Kidney glomerular epithelial cell (primary cell): ENCODE data around the gene SORCS2.

Experiments used
- DNase-seq: peaks from one replicate; lab custom pipeline; 2025; lab: John Stamatoyannopoulos, UW

SORCS2 gene

DNA sequence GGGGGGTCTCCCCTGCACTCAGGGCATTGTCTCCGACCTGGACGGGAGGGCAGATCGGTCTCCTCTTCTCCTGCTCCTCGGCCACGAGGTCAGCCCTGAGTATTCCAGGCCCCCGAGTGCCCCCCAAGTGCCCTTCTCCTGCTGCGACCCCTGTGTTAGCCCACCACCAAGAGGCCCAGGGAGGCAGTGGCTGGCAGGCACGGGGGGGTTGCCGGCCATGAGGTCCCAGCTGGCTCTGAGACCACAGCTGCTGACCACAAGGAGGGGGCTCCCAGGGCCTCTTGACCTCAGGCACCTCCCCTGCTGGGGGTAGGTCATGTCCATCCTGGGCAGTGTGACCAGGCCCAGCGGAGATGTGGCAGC is 428.5 kb downstream of the SORCS2 start:
- no peak for DNase-seq

DNA sequence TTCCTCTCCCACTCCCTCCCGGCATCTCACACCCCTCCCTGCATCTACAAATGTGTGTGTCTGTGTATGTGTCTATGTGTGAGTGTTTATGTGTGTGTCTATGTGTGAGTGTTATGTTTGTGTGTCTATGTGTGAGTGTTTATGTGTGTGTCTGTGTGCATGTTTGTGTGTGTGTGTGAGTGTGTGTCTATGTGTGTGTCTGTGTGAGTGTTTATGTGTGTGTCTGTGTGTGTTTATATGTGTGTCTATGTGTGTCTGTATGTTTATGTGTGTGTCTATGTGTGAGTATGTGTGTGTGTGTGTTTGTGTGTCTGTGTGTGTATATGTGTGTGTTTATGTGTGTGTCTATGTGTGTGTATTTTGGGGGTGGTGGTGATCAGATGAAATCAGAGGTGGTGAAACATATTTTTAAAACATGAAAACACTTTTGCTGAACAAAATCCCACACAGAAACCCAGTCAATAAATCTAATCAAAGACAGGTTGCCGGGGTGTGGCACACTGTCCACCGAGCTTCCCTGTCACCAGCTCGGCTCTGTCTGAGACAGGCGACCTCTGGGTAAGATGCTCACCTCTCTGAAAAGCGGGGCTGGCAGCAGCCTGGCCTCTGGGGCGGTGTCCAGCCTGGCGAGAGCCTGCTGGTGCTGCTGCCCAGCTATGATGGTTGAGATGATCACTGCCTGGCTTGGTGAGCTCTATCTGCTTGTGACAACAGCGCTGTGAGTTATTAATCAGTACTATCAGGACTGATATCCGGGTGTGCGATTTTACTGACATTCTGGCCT is 429.1 kb downstream of the SORCS2 start:
- DNase-seq: no peak

DNA sequence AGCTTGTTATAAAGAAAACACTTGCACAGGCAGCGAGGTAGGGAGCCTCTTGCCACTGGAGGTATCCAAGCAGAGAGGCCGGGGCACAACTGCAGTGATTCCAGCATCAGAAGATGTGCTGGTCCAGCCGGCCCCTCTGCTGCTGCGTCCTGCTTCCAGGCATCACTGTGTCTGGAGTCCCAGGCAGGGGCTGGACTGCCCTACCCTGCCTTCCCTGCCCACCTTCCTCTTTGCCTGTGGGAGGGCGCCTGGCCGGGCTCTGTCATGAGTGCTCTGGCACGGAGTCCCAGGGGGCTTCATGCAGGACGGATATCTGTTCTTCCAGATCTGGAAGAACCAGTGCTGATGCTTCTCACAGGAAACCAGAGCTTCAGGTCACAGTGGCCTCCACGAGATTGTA is 430.0 kb downstream of the SORCS2 start:
- no peak for DNase-seq

DNA sequence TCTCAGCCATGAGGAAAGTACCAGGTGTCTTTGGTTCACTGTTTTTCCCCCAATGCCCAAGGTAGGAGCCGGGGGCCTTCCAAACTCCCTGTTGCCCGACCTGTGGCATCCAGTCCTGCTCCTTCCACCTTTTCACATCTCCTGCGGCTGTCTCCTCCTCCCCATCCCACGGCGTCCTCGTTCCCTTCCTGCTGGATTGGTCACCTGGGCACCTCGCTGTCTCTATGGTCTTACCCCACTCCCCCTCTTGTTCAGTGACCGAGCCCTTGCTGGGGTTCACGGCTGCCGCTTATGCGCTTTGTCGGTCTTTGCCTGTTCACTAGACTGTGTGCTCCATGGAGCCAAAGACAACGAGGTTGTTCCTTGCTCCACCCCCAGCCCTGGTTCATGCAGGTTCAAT is 431.1 kb downstream of the SORCS2 start:
- DNase-seq: no peak

DNA sequence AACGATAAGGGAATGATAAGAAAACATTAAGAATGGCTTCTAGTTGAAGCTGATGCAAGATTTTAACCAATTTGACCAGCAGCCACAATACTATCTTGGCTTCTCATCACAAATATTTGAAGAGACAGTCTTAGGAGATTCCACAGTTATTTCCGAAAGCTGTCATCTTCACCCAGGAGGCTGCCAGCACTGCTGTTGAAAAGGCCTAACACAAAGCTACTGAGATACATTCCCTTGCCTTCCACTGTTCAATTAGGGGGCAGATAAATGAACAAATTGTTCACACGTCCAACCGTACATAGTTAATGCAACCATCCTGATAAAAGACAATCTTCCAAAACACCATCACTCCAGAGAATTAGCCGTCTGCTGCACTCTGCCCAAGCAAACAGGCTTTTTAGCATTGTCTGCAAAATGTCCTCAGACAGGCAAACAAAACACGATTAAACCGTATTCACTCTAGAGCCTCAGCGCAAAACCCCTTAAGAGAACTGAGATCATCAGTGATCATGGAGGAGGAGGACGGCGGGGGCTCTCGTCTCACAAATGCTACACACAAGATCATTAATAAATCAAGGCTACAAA is 432.1 kb downstream of the SORCS2 start:
- DNase-seq: no peak

DNA sequence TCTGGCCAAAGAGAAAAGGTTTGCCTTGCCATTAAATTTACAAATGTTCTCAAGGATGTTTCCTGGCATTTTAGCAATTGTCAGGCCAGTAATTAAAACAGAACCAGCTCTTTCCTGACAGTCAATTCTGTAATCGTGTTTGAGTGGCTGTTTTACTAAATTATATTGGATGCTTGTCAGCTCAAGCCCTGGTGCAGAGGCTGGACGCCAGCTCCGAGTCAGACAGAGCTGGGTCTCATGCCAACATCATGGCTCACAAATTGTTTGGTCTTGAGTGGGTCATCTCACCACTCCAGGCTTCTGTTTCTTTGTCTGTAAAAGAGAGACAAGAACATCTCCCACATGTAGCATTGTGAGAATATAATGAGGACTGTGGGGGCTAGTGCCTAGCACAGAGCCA is 432.7 kb downstream of the SORCS2 start:
- DNase-seq: no peak

DNA sequence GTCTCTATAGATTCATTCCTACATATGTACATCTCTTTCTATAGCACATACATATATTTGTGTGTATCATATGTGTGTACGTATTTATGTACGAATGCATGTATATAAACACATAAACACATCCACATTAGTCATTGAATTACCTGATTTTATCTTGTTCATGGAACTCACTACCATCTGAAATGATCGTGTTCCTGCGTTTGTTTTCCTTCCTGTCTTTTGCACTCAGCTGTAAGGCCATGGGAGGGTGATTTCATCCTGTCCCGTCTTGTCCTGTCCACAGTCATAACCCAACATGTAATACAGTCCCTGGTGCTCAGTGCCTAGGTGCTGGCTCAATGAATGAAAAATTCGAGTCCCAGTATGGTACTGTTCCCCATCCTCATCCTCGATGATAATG is 434.2 kb downstream of the SORCS2 start:
- DNase-seq: no peak

DNA sequence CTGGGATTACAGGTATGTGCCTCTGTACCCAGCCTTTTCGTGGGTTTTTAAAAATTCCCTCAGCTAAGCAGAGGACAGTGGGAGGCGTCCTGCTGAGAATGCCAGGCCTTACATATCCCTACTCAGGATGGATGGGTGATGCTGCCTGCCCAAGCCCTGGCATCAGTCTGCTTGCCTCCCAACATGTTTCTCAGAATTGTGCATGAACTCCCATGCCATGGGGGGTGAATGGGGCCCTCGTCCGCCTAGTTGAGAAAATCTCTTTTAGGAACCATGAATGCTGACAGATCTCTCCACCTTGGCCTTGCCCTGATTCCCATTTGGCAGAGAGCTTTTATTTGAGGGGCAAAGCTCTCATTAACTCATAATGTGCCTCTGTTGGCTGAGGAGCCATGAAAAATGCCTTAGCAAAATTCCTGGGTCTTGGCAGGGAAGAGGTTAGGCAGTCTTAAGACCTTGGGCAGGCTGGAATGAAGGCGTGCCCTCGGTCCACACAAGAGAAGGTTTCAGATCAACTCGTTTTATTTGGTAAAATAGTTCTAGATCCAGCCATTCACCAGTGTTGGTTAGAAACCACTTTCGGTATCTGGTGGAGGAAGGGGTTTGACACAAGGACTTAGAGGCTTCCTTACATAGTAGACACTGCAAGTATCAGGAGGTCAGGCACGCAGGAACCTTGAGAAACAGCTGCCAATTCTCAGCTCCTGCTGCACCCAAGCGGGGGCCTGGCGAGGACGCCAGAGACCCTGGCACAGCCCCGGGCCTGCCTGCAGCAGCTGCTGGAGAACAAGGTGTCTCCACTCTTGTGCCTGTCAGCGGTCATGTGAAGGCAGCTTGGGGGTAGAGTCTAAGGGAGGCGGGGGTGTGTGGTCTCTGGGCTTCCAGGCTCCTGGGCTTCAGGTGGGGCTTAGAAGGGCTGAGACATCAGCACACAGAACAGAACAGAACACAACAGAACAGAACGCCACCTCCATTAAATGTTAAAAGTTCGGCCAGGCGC is 435.2 kb downstream of the SORCS2 start:
- DNase-seq: no peak

DNA sequence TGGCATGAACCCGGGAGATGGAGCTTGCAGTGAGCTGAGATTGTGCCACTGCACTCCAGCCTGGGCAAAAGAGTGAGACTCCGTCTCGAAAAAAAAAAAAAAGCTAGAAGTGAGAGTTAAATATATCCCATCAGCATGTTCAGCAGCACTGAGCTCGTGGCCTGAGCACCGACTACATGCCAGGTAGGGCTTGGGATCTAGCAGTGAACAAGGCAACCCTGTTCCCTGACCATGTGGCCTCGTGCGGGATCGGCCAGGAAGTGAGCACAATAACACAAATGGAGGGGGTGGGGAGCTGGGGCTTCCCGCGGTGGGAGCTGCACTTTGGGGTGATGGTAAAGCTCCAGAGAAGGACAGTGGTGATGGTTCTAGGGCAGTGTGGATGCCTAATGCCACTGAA is 436.1 kb downstream of the SORCS2 start:
- no peak for DNase-seq

DNA sequence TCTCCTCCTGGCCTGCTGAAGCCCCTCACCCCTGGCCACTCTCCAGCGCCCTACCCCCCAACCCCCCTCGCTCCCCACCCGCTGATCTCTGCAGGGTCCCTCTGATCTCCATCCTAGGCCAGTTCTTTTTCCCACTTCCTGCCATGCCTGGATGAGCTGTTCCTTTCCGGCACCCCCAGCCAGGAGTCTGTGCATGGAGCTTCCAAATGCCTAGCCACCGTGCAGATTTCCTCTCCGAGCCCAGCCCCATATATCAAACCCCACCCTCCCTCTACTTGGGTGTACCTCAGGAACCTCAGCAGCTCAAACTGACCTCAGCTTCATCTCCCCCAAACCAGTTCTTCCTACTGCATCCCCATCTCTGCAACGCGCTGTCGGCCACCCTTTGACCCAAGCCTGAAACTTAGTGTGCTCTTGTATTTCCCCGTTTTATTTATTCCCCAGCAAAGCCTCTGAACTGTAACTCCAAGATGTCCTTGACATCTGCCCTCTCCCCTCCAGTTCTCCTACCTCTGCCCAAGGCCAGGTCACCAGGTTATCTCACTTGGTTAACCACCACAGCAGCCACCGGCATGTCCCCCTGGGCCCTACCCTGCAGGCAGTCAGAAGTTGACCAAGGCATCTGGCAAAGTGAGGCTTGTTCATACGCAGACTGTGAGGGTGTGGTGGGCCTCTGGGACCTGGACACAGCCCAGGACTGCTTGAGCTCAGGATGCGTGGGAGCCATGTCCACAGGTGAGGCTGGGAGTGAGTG is 437.3 kb downstream of the SORCS2 start:
- DNase-seq: no peak

DNA sequence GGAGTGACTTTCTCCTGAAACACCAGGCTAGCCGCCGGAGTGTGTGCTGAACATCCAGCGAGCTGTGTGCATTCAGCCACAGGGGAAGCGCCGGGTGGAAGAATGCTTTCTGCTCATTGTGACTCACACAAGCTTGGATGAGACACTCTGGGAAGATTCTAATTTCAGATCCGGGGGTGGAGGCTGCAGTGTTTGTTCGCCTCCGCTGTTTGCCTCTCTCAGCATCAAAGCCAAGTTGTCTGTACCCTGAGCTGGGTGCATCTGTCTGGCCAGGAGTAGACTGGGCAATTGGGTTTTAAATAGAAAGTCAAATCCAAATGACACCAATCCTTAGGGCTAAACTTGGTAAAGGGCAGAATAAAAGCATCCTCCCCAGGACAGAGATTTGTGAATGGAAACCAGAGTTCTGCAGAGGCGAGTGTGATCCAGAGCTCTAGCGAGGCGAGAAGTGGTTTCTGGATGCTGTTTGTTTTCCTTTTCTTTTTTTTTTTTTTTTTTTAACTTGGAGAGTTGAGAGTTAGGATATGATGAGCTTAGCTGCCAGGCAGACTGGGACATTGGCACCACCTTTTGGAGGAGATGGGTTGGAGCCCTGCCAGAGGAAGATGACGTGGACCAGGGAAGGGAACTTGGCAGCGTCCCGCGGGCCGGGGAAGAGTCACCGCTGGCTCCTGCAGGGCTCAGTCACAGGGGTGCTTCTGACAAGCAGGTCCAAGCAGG is 438.4 kb downstream of the SORCS2 start:
- peak; percentile 81 for DNase-seq

DNA sequence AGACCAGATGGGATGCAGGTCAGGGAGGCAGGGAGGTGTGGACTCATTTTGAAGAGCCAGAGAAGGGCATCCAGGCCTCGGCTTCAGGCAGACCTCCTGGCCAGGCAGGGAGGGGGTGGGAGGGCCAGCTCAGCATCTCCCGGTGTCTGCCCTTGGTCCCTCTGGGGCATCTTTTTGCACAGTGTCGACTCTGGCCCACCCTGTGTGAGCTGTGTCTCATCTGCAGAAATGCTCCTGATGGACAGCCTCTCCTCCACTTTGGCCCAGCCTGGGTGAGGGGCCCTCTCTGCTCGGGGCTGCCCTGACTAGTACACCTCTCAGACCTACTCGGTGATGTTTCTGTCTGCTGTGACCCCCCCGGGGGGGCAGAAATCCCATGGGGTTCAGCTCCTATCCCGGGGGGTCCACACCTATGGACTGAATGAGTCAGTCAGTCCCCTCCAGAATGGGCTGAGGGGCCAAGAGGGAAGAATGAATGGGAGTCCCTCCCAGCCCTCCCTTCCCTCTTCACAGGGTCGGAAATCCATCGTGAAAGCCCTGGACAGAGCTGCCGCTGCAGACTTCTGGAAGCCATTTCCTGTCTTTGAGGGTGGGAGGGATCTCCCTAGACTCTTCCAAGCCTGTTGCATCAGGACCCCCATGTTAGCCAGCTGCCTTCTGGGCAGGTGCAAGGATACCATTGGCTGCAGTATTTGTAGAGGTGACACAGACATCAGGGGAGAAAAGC is 439.1 kb downstream of the SORCS2 start:
- DNase-seq: no peak

DNA sequence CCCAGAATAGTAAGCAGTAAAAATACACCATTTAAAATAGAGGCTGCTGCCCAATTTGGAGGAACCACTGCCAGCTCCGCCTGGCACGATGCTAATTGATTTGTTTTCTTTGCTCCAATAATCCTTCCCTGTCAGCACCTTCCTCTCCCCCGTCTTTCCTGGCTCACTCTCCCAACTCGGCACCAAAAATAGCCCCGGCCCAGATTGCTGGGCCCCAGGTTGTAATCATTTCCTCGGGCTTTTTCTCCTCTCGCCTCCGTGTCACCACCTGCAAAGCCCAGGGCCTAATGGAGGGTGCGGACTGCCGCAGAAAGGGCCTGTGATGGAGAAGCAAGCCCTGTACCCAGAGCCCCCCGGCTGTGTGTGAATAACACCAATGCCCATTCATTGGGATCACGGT is 440.0 kb downstream of the SORCS2 start:
- DNase-seq: no peak

DNA sequence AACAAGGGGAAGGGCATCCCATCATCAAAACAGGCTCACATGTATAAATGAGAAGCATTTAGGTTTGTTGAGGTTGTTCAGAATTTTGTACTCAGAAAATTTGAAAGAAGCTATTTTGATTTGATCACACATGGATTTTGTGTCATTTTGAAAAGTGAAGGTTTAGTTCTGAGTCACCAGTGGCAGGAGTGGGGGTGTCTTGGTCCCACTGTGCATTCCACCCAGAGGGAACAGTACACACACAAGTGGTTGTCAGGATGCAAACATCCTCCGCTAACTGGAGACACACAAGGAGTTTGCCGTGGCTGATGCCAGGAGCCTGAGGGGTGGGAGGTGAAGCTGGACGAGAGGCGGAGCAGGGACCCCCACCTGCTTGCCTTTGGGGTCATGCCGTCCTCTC is 440.6 kb downstream of the SORCS2 start:
- DNase-seq: no peak

DNA sequence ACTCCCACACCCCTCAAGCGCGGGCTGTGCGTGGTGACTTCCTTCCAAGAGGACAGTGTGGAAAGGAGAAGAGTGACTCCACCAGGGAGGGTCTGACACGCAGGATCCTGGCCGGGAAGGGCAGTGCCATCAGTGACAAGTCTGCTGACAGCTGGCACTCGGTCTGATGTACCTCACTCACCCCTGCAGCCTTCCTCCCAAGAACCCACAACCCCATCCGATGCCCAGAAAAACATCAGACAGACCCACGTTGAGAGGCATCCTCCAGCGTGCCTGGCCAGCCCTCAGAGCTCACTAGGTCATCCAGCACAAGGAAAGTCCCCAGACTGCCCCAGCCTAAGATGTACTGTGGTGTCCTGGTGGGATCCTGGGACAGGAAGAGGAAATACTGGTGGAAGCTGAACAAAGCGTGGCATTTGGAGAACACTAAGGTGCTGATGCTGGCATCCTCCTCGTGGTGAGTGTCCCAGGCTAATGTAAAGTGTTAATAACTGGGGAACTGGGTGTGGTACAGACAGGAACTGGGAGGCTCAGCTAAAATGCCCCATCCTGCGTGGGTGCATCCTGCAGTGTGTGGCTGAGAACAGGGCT is 442.4 kb downstream of the SORCS2 start:
- DNase-seq: no peak

DNA sequence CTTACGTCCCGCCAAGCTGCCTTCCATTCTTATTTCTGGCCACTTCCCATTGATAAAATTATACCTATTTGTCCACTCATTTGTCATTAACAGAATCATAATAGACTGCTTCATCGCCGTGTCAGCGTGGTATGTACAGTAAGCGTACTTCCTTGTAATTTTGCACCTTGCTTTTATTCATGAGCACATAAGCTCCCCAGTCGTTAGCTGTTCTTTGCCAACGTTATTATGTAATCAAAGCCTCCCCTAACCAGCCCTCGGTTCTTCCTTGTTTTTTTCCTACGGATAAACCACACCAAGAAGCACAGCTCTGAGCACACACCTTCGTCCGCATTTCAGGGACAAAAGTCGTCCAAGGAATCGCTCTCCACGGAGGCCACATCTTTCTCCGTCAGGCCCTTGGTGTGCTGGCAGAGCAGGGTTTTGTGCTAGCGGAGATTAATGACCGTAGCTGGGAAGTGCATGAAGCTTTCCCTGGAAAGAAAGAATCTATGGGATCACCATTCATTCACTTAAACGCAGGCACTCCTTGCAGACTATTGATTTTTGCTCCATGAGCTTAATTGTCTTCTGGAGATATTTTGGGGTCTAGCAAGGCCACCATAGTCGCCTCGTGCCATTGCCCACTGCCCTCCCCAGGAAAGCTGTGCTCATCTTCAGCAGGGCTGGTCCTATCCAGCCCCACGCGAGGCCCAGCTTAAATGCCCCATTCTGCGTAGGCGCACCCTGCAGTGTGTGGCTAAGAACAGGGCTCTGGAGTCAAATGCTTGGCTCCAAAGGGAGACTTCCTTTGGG is 443.3 kb downstream of the SORCS2 start:
- DNase-seq: no peak

DNA sequence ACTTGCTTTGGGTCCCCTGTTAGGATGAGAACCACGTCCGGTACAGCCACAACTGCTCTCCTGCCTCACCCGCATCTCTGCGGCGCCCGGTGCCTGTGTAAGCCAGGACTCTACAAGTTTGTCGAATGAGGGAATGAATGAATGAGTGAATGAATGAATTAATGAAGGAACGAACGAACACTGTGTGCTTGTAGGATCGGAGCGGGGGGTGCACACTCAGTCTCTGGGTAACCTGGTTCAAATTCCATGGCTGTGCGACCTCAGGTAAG is 443.8 kb downstream of the SORCS2 start:
- no peak for DNase-seq

DNA sequence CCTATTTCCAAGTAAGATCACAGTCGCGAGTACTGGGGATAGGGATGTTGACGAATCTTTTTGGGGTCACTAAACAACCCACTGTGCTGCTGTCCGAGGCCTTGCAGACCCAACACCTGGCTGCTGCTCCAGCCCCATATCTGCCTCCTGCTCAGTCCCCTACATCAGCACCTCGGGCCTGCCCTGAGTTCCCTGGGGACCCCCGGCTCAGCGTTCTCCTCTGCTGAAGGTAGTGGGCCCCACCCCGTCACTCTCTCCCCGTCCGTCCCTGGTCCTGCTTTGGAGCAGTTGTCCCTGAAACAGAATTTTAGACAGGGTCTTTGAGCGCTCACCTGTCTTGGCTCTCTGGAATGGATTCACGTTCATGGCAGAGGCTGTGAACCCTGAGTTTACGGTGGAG is 444.8 kb downstream of the SORCS2 start:
- DNase-seq: no peak

DNA sequence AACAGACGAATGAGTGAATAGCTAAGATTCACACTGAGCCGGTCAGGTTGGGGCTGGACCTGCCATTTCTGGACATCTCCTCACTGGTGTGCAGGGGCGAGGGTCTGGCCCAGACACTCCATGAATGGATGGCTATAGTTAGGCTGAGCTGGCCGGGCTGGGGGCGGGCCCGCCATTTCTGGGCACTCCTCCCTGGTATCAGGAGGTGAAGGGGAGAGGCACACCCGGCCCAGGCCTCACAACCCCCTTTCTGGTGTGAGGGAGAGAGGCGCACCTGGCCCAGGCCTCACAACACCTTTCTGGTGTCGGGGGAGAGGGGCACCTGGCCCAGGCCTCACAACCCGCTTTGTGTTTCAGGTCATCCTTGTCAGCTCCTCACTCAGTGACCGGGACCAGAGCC is 445.6 kb downstream of the SORCS2 start:
- DNase-seq: no peak

DNA sequence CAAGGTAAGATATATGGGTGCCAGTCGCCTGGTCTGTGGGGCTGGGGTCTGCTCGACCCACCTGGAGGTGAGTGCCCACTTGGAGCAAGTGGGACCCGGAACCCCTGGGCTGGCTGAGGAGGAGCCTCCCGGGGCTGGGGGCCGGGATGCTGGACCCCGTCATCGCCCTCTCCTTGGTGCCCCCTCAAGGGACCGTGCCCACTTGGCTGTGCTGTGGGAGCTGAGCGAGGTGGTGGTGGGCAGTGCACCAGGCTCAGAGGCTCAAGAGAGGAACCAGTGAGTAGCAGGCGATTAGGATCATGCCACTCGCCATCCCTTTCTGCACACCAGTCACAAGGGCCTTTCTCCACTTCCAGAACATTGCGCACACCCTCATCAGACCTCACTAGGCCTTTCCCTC is 446.2 kb downstream of the SORCS2 start:
- DNase-seq: no peak
